GM18870 (cell line): ENCODE data around the gene HSD11B1L.

ENCODE experiments used
- ATAC-seq: cut with Tn5 transposase; IDR thresholded peaks from one replicate; pipeline ENCODE4 v1.9.1; 2021; ENCODE audit warnings: moderate library complexity; ENCODE audit not compliant: unreplicated experiment

HSD11B1L gene

GRCh38 chr19:5680437-5681368 is at the start of gene HSD11B1L, which contains the start of gene MICOS13:
Gene HSD11B1L (plus strand): TSS chr19:5681027. CDS start chr19:5684833, 3,806 bp downstream.
Gene MICOS13 (minus strand): TSS chr19:5680516. CDS start chr19:5680486, 30 bp downstream.
- peak; percentile 86 for ATAC-seq

- no peak for ATAC-seq
These were observed 49.1 kb upstream of the HSD11B1L start for GRCh38 chr19:5631567-5632240.

- no peak for ATAC-seq
These were observed 48.6 kb upstream of the HSD11B1L start for GRCh38 chr19:5632241-5632612.

GRCh38 chr19:5632657-5633056 is 48.2 kb upstream of the HSD11B1L start:
- no peak for ATAC-seq

- ATAC-seq, result no peak
These were observed 45.4 kb upstream of the HSD11B1L start for GRCh38 chr19:5635427-5635826.

GRCh38 chr19:5637971-5638370 is 42.9 kb upstream of the HSD11B1L start:
- no peak for ATAC-seq

GRCh38 chr19:5641171-5641570 is 39.7 kb upstream of the HSD11B1L start:
- ATAC-seq, result no peak

- ATAC-seq, result no peak
These were observed 38.6 kb upstream of the HSD11B1L start for GRCh38 chr19:5642204-5642603.

- ATAC-seq, result no peak
These were observed 37.8 kb upstream of the HSD11B1L start for GRCh38 chr19:5643060-5643459.

GRCh38 chr19:5644037-5644436 is 36.8 kb upstream of the HSD11B1L start:
- no peak for ATAC-seq

- no peak for ATAC-seq
These were observed 35.4 kb upstream of the HSD11B1L start for GRCh38 chr19:5645409-5645808.

- no peak for ATAC-seq
These were observed 34.1 kb upstream of the HSD11B1L start for GRCh38 chr19:5646703-5647102.

- ATAC-seq, result no peak
These were observed 32.4 kb upstream of the HSD11B1L start for GRCh38 chr19:5648464-5648863.

- no peak for ATAC-seq
These were observed 29.5 kb upstream of the HSD11B1L start for GRCh38 chr19:5651361-5651760.

GRCh38 chr19:5652261-5652660 is 28.6 kb upstream of the HSD11B1L start:
- ATAC-seq, result no peak

GRCh38 chr19:5654931-5655330 is 25.9 kb upstream of the HSD11B1L start:
- no peak for ATAC-seq

- no peak for ATAC-seq
These were observed 25.4 kb upstream of the HSD11B1L start for GRCh38 chr19:5655412-5655811.

GRCh38 chr19:5661483-5661882 is 19.3 kb upstream of the HSD11B1L start:
- no peak for ATAC-seq

- no peak for ATAC-seq
These were observed 16.9 kb upstream of the HSD11B1L start for GRCh38 chr19:5663904-5664303.

GRCh38 chr19:5664515-5664914 is 16.3 kb upstream of the HSD11B1L start:
- no peak for ATAC-seq

GRCh38 chr19:5665781-5666513 is 14.9 kb upstream of the HSD11B1L start:
- no peak for ATAC-seq
